Progenitor cell of endocrine pancreas (in vitro differentiated cells): ENCODE data around the gene PRXL2B. TPM values are rescaled to one million over a fixed set of nuclear protein-coding genes. Genes with fewer than 3 reads are reported as not detected.
A peak's percentile ranks its signal among the peaks of the same experiment; 100 is the strongest.

Experiments
- DNase-seq: peaks from one replicate; pipeline ENCODE4 v3.0.0; 2021; ENCODE audit warnings: low spot score; ENCODE audit not compliant: unreplicated experiment
- H3K27ac Mint-ChIP-seq: 2 replicates; pipeline ENCODE4 v1.8.0; 2021; ENCODE audit warnings: mild to moderate bottlenecking, moderate library complexity, mixed read lengths
- H3K27me3 Mint-ChIP-seq: 2 replicates; pipeline ENCODE4 v1.8.0; 2021; ENCODE audit warnings: mixed read lengths
- H3K36me3 Mint-ChIP-seq: 2 replicates; pipeline ENCODE4 v1.8.0; 2022; ENCODE audit warnings: mixed read lengths; ENCODE audit not compliant: insufficient read depth
- H3K4me1 Mint-ChIP-seq: 2 replicates; pipeline ENCODE4 v1.8.0; 2021; ENCODE audit warnings: low read depth, mixed read lengths
- H3K4me3 Mint-ChIP-seq: 2 replicates; pipeline ENCODE4 v1.8.0; 2021; ENCODE audit warnings: low read depth, mild to moderate bottlenecking, moderate library complexity, mixed read lengths
- H3K9me3 Mint-ChIP-seq: 2 replicates; pipeline ENCODE4 v1.8.0; 2021; ENCODE audit warnings: low read depth, mixed read lengths
- total RNA-seq: library from RNA; stranded (reverse); gene quantifications from 2 replicates; pipeline ENCODE4 v1.2.1, GENCODE V29; 2021
- TF ChIP-seq, protein P1 (sequence below): fragments of 200-600 bp; sonication (generic); IDR thresholded peaks from one replicate; pipeline ENCODE4 v1.5.0; 2021; ENCODE audit warnings: antibody characterized with exemption, mild to moderate bottlenecking; ENCODE audit not compliant: unreplicated experiment

PRXL2B gene
- total RNA-seq, 1 donor from 2014 or later: 36.4 TPM

DNA sequence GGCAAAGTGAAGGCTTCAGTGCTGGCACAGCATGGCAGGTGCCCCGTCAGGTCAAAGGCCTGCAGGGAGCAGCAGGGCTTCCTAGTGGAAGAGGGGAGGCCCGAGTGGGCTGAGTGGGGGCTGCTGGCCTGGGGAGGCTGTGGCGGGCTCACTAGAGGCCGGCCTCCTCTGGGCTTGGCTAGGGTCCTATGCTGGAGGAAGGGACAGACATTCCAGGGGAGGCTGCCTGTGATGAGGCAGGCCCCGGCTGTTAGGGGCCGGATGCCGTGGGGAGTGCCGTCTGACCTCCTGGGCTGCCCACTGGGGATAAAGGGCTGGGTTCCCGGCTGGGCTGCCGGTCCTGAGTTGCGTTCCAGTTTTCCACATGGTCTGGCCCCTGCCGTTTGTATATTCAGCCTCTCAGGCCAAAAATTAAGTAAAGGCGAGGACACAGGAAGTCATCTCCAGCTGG, 21.1 kb downstream of the PRXL2B start:
- TF ChIP-seq, protein P1, sequence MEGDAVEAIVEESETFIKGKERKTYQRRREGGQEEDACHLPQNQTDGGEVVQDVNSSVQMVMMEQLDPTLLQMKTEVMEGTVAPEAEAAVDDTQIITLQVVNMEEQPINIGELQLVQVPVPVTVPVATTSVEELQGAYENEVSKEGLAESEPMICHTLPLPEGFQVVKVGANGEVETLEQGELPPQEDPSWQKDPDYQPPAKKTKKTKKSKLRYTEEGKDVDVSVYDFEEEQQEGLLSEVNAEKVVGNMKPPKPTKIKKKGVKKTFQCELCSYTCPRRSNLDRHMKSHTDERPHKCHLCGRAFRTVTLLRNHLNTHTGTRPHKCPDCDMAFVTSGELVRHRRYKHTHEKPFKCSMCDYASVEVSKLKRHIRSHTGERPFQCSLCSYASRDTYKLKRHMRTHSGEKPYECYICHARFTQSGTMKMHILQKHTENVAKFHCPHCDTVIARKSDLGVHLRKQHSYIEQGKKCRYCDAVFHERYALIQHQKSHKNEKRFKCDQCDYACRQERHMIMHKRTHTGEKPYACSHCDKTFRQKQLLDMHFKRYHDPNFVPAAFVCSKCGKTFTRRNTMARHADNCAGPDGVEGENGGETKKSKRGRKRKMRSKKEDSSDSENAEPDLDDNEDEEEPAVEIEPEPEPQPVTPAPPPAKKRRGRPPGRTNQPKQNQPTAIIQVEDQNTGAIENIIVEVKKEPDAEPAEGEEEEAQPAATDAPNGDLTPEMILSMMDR: no peak
- H3K27me3 Mint-ChIP-seq: peaks cover 2% of the 10 kb centered on the region
- DNase-seq: no peak
- H3K36me3 Mint-ChIP-seq: no peaks in the 10 kb centered on the region
- no peaks in the 10 kb centered on the region for H3K4me1 Mint-ChIP-seq
- H3K27ac Mint-ChIP-seq: no peak overlapping the region
- H3K4me3 Mint-ChIP-seq: no peak overlapping the region
- H3K9me3 Mint-ChIP-seq: no peaks in the 10 kb centered on the region

DNA sequence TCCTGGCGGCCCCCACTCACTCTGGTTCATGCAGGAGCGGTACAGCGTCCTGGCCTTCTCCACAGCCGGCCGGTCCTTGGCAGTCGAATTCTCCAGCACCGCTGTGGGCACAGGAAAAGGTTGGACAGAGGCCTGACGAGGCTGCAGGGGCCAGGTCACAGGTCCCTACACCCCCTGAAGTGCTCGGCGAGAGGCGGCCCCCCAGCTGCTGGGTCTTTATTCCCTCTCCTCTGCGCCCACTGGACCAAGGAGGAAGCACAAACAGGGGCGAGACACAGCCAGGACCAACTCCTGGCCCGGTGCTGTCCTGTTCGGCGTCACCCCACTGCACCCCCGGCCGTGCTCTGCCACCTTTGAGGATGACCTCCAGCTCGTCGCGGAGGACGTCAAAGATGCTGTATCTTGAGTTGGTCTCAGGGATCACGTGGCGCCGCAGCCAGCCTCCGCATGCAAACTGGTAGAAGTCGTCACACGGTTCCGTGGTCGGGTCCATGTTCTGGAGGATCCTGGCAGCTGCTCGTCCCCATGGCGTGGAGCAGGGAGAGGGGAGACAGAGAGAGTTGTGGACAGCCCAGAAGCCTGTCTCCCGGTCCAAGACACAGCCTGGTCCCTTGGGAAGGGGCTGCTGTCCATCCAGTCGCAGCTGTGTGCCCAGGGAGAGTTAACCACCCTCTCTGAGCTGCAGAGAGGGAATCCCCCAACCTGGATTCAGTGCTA, 22.9 kb downstream of the PRXL2B start:
- H3K36me3 Mint-ChIP-seq: no peaks in the 10 kb centered on the region

GRCh38 chr1:2610036-2610959, 23.7 kb downstream of the PRXL2B start:
- Mint-ChIP-seq H3K4me1 (no peaks in the 10 kb centered on the region), H3K36me3 (no peaks in the 10 kb centered on the region), H3K27ac (no peak overlapping the region), H3K9me3 (peaks cover 8% of the 10 kb centered on the region), H3K27me3 (peaks cover 13% of the 10 kb centered on the region), H3K4me3 (no peak overlapping the region)
- DNase-seq: peak; percentile 7
- TF ChIP-seq, protein P1: no peak

More for the DNA sequence above, 22.9 kb downstream of the PRXL2B start:
- Mint-ChIP-seq H3K4me3 (no peak overlapping the region), H3K9me3 (peaks cover 8% of the 10 kb centered on the region), H3K27ac (no peak overlapping the region), H3K4me1 (no peaks in the 10 kb centered on the region), H3K27me3 (peaks cover 12% of the 10 kb centered on the region)
- TF ChIP-seq, protein P1: no peak
- DNase-seq: peak; percentile 9

GRCh38 chr1:2611031-2611501, 24.5 kb downstream of the PRXL2B start:
- Mint-ChIP-seq H3K27ac (no peak overlapping the region), H3K4me3 (no peak overlapping the region), H3K4me1 (no peaks in the 10 kb centered on the region), H3K27me3 (peaks cover 18% of the 10 kb centered on the region), H3K9me3 (peaks cover 8% of the 10 kb centered on the region), H3K36me3 (no peaks in the 10 kb centered on the region)
- peak; percentile 50 for DNase-seq
- TF ChIP-seq, protein P1: no peak
